Erythroblast (primary cell): ENCODE data around the gene IL5RA.

Experiments used
- DNase-seq, 2 experiments: peaks; one replicate each; lab custom pipeline; 2025; lab: John Stamatoyannopoulos, UW
- GATA1 ChIP-seq: IDR thresholded peaks from 2 replicates; pipeline ENCODE4 v1.6.1; 2011; ENCODE audit warnings: low read depth, mild to moderate bottlenecking, control low read depth, low read length, moderate library complexity
- POLR2A ChIP-seq: IDR thresholded peaks from 2 replicates; pipeline ENCODE4 v1.6.1; 2011; ENCODE audit warnings: mild to moderate bottlenecking, low read length

IL5RA gene

GRCh38 chr3:3089017-3089416 lies 21.2 kb downstream of the IL5RA start:
- DNase-seq: no peak
- TF ChIP-seq POLR2A (no peak), GATA1 (no peak)

DNA sequence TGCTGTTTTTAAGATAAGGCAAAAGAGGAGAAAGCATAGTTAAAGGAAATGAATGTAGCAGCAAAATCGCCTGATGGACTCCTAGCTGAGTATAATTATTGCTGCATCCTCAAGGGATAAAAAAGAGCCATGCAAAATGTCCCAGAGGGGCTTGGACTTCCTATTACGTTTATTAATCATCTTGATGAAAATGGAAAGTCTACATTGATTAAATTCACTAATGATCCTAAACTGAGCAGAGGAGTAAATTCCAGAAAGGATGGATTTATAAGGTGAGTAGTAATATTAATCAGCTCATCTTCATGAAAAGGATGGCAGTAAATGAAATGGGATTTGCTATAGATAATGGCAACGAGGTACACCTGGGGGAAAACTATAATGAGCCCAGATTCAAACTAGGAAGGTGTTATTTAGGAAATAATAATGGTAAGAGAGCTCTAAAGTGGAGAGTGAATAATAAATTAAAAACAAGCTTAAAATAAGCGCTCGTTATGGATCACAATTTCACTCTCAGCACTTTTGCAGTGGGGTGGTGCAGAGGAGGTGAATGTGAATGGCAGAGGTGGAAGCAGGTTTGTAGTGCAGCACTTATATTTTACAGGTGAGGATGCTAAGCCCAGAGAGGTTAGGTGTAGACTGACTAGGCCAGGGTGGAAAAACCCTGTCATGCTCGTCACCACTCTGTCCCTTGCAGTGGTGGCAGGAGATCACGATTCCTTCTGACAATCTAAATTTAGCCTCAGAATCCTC lies 22.3 kb downstream of the IL5RA start:
- no peak for DNase-seq
- no peak for TF ChIP-seq POLR2A
- no peak for TF ChIP-seq GATA1

DNA sequence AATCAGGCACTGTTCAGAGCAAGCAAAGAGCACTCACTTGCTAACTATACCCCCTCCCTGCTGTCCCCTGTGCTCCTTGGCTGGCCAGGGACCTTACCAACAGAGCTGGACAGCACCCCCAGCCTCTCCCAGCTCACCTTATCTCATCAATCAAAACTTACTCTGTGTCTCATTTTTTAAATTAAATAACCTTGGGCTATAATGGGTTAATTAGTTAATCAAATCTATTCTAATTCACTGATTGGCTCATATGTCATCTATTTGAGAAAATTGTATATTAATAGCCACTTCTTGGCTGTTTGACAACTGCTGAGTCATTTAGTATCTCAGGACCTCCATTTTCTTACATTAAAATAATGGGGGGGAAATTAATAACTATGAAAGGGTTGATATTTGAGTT lies 22.9 kb downstream of the IL5RA start:
- DNase-seq: no peak
- TF ChIP-seq GATA1 (no peak), POLR2A (no peak)

GRCh38 chr3:3086239-3086638 lies 23.9 kb downstream of the IL5RA start:
- no peak for DNase-seq
- TF ChIP-seq POLR2A (no peak), GATA1 (no peak)

GRCh38 chr3:3085782-3086181 lies 24.4 kb downstream of the IL5RA start:
- no peak for DNase-seq
- TF ChIP-seq GATA1 (no peak), POLR2A (no peak)

GRCh38 chr3:3084890-3085289 lies 25.3 kb downstream of the IL5RA start:
- no peak for TF ChIP-seq GATA1
- TF ChIP-seq POLR2A: no peak
- no peak for DNase-seq

DNA sequence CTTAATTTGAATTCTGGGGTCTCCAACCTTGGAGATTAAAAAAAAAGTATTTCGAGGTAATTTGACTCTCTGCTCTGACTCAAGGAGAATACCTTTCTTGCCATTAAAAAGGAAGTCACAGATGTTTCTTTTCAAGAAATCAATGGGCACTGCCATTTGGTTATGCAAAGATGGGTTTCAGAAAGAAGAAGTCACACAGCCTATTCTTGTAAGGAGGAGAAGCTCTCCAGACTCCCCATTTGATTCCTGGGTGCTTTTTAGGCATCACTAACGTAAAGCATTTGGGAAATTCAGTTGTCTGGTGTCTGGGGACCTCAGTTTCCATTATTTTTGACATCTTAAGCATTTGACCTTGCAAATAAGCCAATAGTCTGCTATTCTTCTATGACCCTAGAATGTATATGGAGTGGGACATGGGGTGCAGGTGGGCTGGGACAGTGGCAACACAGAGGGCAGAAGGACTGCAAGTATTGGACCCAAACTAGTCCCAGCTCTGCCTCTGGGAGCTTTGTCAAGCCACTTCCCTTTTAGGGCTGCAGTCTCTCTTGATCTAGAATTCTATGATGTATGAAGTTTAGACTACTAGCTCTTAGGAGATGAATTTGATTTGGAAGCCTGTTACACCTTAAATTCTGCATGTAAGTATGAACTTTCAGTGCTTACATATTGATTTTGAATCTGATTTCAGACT lies 27.8 kb downstream of the IL5RA start:
- no peak for DNase-seq
- no peak for TF ChIP-seq POLR2A
- TF ChIP-seq GATA1: no peak

DNA sequence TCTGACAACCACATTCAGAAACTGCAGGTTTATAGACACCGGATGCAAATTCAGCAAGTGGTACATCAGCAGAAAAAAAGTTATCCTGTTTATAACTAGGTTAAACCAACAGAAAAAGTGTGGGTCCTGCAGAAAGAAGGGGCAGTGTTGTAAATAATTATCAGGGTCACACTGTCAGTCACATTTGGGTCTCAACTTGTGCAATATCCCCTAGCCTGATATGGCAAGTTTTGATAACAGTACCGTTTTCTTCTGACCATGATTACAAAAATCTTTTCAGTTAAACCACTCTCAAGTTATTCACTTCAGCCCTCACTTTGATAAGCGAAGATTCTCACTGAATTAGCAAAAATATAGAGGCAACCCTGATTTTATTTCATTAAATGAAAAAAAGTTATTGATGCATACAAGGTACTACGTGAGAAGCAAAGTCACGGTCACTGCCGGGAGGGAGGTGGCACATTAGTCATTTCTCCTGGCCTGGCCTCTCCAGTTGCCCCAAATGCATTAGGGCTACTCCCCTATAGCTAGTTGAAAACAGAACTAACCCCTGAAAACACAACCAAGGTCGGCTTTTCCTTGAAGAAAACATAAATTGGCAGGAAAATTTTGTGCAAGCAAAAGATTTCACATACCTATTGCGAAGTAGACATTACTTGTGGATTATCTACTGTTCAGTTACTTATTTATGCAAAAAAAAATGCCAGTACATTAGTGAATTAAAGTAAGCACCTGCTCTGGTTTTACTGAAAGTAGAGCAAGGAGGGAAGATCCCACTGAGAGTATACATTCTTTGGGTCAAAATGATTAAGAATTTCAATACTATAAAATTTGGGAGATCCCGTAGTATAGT lies 28.6 kb downstream of the IL5RA start:
- DNase-seq: no peak
- no peak for TF ChIP-seq GATA1
- TF ChIP-seq POLR2A: no peak

DNA sequence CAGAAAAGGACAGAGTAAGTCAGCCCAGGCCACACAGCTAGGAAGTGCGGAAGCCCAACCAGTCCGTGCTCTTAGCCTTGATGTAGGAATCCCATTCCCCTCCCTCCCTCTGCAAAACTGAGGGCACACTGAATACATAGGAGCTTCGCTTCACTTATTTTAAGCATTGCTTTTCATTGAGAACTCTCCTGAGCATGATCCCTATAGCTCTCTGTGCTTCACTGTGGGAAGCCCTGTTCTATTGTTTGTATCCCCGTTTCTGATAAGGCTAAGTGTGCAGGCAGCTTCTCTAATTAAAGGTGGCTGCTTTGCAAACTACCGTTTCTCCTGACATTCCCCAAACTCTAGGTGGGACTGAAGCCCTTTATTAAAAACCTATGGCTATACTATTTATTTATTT lies 29.9 kb downstream of the IL5RA start:
- no peak for DNase-seq
- TF ChIP-seq POLR2A (no peak), GATA1 (no peak)

DNA sequence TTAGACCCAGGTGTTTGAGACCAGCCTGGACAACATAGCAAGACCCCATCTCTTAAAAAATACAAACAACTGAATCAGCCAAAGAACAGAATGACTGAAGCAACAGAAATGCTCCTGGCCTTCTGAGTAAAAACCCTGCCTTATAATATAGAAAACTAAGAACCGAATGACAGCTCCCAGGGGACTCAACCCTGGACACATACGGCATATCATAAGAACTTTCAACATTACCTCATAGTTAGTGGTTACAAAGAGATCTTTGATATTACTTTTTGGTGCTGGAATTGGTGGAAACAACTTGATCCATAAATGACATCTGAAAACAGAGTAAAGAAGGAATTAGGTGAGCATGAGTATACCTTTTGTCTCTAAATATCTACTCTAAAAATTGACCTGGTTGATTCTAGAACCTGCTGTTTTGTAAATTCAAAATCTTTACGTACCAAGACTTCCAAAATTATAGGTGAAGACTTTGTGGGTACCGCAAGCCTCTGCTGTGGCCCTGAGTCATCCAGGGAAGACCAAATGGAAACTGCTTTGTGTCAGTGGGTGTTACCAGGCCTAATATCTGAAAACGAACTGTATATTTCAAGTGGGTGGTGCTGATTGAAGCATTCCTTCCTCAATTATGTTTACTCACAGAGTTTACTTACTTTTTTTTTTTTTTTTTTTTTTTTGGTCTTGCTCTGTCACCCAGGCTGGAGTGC lies 35.5 kb downstream of the IL5RA start:
- no peak for DNase-seq
- TF ChIP-seq GATA1: no peak
- TF ChIP-seq POLR2A: no peak

DNA sequence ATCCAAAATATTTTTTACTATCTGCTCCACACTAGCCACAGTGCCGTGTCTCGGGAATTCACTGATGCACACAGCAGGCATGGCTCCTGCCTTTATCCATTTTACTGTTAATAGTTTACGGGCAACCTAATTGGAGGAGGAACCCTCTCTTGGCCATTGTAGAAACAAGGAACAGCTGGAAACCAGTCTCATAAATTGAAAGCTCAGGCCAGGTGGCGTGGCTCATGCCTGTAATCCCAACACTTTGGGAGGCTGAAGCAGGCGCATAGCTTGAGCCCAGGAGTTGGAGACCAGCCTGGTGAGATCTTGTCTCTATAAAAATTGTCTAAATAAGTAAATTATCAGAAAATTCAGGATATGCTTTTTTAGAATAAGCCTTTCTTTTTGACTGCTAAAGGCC lies 39.0 kb downstream of the IL5RA start:
- DNase-seq: no peak
- no peak for TF ChIP-seq POLR2A
- TF ChIP-seq GATA1: no peak

- TF ChIP-seq GATA1 (no peak), POLR2A (no peak)
- DNase-seq: no peak
Measured at GRCh38 chr3:3069723-3070122, 40.5 kb downstream of the IL5RA start.

DNA sequence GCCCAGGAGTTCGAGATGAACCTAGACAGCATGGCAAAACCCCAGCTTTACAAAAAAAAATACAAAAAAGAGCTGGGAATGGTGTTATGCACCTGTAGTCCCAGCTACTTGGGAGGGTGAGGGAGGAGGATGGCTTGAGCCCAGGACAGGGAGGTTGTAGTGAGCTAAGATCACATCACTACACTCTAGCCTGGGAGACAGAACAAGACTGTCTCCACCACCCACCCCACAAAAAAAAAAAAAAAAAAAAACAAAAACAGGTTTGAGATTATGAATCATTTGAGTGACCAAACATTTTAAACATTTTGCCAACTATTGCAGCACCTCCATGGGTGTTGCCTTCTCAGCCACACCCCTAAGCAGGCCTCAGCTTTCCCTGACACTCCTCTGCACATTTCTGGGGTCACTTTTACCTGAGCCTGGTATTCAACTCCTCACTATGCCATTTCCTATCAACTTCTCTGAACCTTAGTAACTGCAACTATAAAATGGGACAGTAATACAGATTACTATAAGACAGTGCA lies 41.8 kb downstream of the IL5RA start:
- peak in 1 of 2 experiments; percentile 34 for DNase-seq
- TF ChIP-seq POLR2A (no peak), GATA1 (no peak)

- no peak for DNase-seq
- no peak for TF ChIP-seq POLR2A
- no peak for TF ChIP-seq GATA1
Measured at GRCh38 chr3:3066910-3067309, 43.3 kb downstream of the IL5RA start.

- no peak for DNase-seq
- no peak for TF ChIP-seq GATA1
- no peak for TF ChIP-seq POLR2A
Measured at GRCh38 chr3:3066378-3066777, 43.8 kb downstream of the IL5RA start.
